Transverse colon (tissue), 4 donors: Measurements from ENCODE around the gene DPT. TPM values are rescaled to one million over a fixed set of nuclear protein-coding genes. Genes with fewer than 3 reads are reported as not detected.

Source experiments
- DNase-seq: peaks from one replicate; pipeline ENCODE4 v3.0.0-alpha.2; 2019
- H3K27ac ChIP-seq, 4 donors: fragments of 200-600 bp; sonication (generic); 2 replicates each; pipeline ENCODE4 v1.5.1; 2016 to 2018; ENCODE audit warnings: inconsistent platforms in 4 of 4
- H3K27me3 ChIP-seq: fragments of 200-600 bp; sonication (generic); 2 replicates; pipeline ENCODE4 v1.5.1; 2017; ENCODE audit warnings: inconsistent platforms
- H3K36me3 ChIP-seq, 4 donors: fragments of 200-600 bp; sonication (generic); 2 replicates each; pipeline ENCODE4 v1.5.1; 2017 to 2019; ENCODE audit warnings: inconsistent platforms in 4 of 4
- H3K4me1 ChIP-seq, 4 donors: fragments of 200-600 bp; sonication (generic); 2 replicates each; pipeline ENCODE4 v1.5.1; 2017 to 2020; ENCODE audit warnings: inconsistent platforms in 4 of 4
- H3K4me3 ChIP-seq, 4 donors: fragments of 200-600 bp; sonication (generic); 1 replicate in 1 of 4; 2 replicates in 3 of 4; pipeline versions ENCODE4 v1.5.1 to v1.6.1; 2017 to 2019; ENCODE audit warnings: inconsistent platforms in 4 of 4
- H3K9me3 ChIP-seq, 2 donors: fragments of 200-600 bp; sonication (generic); 2 replicates each; pipeline ENCODE4 v1.5.1; 2017 to 2019; ENCODE audit warnings: inconsistent platforms in 2 of 2
- EP300 ChIP-seq: sonication (generic); formaldehyde crosslinking; IDR thresholded peaks from one replicate; pipeline ENCODE4 v1.6.1; 2017; ENCODE audit warnings: antibody characterized with exemption, low read depth
- POLR2A ChIP-seq: fragments of 450-650 bp; IDR thresholded peaks from one replicate; pipeline ENCODE4 v1.6.1; 2016; ENCODE audit warnings: antibody characterized with exemption, mild to moderate bottlenecking, moderate library complexity
- POLR2AphosphoS5 ChIP-seq, 3 donors: sonication (generic); formaldehyde crosslinking; IDR thresholded peaks; one replicate each; pipeline ENCODE4 v1.6.1; 2016; ENCODE audit warnings: antibody characterized with exemption in 3 of 3
- WGBS, 2 donors: methylation state at CpG; one replicate each; pipeline ENCODE4 v1.1.5; 2018; ENCODE audit warnings: low coverage in 1 of 2; 5-methylcytosine and 5-hydroxymethylcytosine counted together
- in situ Hi-C, 4 donors: fragments of 200-750 bp; cut with MboI; loops; one replicate each; pipeline versions ENCODE4 v1.15.0 to v1.15.1; 2017; ENCODE audit warnings: low sequenced_read_pairs in 3 of 4, low pct_ligation_motif_present in 1 of 4, low pct_unique_long_range_greater_than_20kb in 1 of 4
- intact Hi-C: fragments of 100-400 bp; cut with DNase I; formaldehyde crosslinking; loops from one replicate; pipeline ENCODE4 v1.15.1; 2023; ENCODE audit warnings: low total_unique reads
- total RNA-seq, 4 donors: library from RNA; depleted of rRNA; stranded (reverse); fragments of >200 nt; gene quantifications; one replicate each; pipeline ENCODE4 v1.1.0, GENCODE V29; 2016
- TF ChIP-seq, protein P1 (sequence below), 5 experiments: fragments of 200-600 bp in 3 of 5; fragments of 450-650 bp in 2 of 5; sonication (generic) in 3 of 5; IDR thresholded peaks; 1 replicate in 2 of 5; 2 replicates in 3 of 5; pipeline ENCODE4 v1.5.1; 2016 to 2017; ENCODE audit warnings: antibody characterized with exemption in 5 of 5, inconsistent platforms in 3 of 5, mild to moderate bottlenecking in 2 of 5, moderate library complexity in 1 of 5

DPT gene
- total RNA-seq, 4 donors from 2014 or later: 25.8 to 122 (median 59.8) TPM

- no peak for DNase-seq
- Histone ChIP-seq H3K27me3 (no peaks in the 10 kb centered on the region), H3K9me3 (no peaks in the 10 kb centered on the region), H3K4me3 (no peak overlapping the region), H3K27ac (no peak overlapping the region), H3K36me3 (no peaks in the 10 kb centered on the region), H3K4me1 (no peaks in the 10 kb centered on the region)
- TF ChIP-seq EP300: no peak
- TF ChIP-seq POLR2A: no peak
- no peak for TF ChIP-seq POLR2AphosphoS5 (IDR thresholded peaks at IDR 0.05)
- TF ChIP-seq, protein P1, sequence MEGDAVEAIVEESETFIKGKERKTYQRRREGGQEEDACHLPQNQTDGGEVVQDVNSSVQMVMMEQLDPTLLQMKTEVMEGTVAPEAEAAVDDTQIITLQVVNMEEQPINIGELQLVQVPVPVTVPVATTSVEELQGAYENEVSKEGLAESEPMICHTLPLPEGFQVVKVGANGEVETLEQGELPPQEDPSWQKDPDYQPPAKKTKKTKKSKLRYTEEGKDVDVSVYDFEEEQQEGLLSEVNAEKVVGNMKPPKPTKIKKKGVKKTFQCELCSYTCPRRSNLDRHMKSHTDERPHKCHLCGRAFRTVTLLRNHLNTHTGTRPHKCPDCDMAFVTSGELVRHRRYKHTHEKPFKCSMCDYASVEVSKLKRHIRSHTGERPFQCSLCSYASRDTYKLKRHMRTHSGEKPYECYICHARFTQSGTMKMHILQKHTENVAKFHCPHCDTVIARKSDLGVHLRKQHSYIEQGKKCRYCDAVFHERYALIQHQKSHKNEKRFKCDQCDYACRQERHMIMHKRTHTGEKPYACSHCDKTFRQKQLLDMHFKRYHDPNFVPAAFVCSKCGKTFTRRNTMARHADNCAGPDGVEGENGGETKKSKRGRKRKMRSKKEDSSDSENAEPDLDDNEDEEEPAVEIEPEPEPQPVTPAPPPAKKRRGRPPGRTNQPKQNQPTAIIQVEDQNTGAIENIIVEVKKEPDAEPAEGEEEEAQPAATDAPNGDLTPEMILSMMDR (IDR thresholded peaks at IDR 0.05): no peak
- intact Hi-C loops: no loop called here
- WGBS, 2 donors: 46 to 57% methylated on average over 1 to 3 of the region's 3 CpGs
- in situ Hi-C loops: no loop called here
Measured at GRCh38 chr1:168700575-168701268, 28.3 kb downstream of the DPT start.

DNA sequence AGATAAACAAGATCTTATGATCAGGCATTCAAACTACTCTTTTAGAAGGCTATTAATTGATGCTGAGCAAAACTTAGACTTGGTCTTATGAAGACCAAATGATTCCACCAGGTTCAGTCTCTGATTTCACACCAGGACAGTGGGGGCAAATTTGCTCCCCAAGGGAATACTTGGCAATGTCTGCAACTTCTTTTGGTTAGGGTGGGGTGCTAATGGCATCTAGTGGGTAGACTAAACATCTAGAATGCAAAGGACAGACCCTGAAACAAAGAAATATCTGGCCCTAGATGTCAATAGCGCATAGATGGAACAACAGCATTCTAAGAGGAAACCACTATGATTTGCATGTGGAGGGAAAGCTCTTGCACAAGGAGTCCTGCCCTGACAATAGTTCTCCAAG lies 30.6 kb downstream of the DPT start:
- H3K4me3 ChIP-seq: no peak overlapping the region

DNA sequence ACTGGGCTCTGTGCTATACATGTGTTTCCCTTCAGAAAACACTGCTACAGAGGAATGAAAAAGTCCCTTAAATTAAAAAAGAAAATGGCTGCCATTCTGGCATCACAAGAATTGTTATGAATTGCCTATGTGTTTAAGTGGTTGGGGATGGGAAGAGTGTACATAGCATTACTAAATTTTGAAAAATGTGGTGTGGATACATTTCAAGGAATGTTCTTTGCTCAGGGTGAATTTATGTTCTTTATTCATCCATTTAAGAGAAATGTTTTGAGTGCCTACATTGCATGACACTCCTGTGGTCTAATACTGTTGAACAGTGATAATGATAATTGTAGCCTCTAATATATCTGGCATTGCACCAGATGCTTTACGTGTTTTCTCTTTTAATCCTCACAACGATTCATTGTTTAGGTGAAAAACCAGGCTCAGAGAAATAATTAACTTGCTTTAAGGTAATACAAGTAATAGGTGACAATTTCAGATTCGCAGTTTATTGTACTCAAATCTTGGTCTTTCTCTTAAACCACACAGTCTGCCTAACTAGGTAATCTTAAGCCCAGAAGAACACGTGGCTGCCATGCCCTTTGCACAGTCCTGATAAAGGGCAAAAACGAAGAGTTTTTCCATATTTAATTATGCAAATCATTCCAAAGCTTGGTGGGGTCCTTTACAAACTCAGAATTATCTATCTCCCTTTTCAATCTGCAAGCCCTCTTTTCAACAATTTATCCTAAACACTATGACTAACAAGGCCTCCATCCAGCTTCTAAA lies 31.5 kb downstream of the DPT start:
- in situ Hi-C loops: no loop called here
- 54 to 71% methylated on average over 5 of the region's 5 CpGs for WGBS, 2 donors
- peaks cover 5 to 24% (median 17%) of the 10 kb centered on the region in 4 donors for H3K4me1 ChIP-seq
- no peaks in the 10 kb centered on the region for H3K9me3 ChIP-seq
- TF ChIP-seq, protein P1 (IDR thresholded peaks at IDR 0.05): no peak
- TF ChIP-seq POLR2AphosphoS5 (IDR thresholded peaks at IDR 0.05) (no peak), POLR2A (no peak), EP300 (no peak)
- no peak overlapping the region for H3K27ac ChIP-seq
- intact Hi-C loops: no loop called here
- no peaks in the 10 kb centered on the region for H3K36me3 ChIP-seq
- DNase-seq: no peak
- no peak overlapping the region for H3K4me3 ChIP-seq
- H3K27me3 ChIP-seq: no peaks in the 10 kb centered on the region

More for the DNA sequence above, 30.6 kb downstream of the DPT start:
- in situ Hi-C loops (no loop called here), intact Hi-C loops (no loop called here)
- Histone ChIP-seq H3K27me3 (no peaks in the 10 kb centered on the region), H3K27ac (no peak overlapping the region), H3K36me3 (no peaks in the 10 kb centered on the region), H3K4me1 (peaks cover 5 to 15% (median 11%) of the 10 kb centered on the region in 4 donors), H3K9me3 (no peaks in the 10 kb centered on the region)
- WGBS, 2 donors: 90% methylated on average over 1 of the region's 1 CpG; no CpG with 5 or more reads in 1 of the 2 donors
- TF ChIP-seq POLR2A (no peak), POLR2AphosphoS5 (IDR thresholded peaks at IDR 0.05) (no peak), EP300 (no peak)
- TF ChIP-seq, protein P1 (IDR thresholded peaks at IDR 0.05): no peak
- no peak for DNase-seq

DNA sequence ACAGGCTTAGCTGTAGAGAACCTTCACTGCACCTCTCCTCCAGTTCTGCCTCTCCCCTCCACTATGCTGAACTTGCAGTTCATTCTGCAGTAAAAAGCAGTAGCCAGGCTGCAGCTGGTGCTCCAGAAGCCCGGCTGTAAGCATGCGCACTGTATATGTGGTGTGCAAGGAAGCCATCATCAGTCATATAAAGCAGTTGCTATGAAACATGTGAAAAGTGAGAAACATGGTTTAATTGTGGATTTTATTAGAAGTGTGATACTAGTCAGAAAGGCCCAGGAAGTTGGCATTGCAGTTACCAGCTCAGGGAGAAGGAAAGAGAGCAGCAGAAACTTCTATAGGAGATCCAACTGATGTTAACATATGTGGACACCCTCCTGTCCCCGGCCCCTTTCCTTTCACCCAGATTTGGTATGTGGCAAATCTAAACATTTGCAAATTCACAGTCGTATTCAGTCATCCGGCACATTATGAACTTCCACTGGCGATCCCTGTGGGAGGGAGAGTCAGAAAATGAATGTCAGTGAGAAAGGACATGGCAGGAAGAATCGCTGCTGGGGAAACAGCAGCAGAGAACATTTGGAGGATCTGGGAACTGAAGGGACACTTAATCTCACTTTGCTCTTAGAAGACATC lies 32.8 kb downstream of the DPT start:
- Histone ChIP-seq H3K9me3 (no peaks in the 10 kb centered on the region), H3K27me3 (no peaks in the 10 kb centered on the region), H3K27ac (peak overlapping the region; percentile 8 to 38 (median 24)), H3K4me3 (no peak overlapping the region), H3K36me3 (no peaks in the 10 kb centered on the region), H3K4me1 (peaks cover 5 to 25% (median 18%) of the 10 kb centered on the region in 4 donors)
- in situ Hi-C loops: no loop called here
- no peak for TF ChIP-seq POLR2AphosphoS5 (IDR thresholded peaks at IDR 0.05)
- TF ChIP-seq, protein P1 (IDR thresholded peaks at IDR 0.05): no peak
- no peak for TF ChIP-seq EP300
- TF ChIP-seq POLR2A: no peak
- intact Hi-C loops: no loop called here
- no peak for DNase-seq
- 67 to 72% methylated on average over 3 to 7 of the region's 7 CpGs for WGBS, 2 donors
